Frontal cortex (tissue), 4 donors: ENCODE data around the gene MRC1. TPM values are rescaled to one million over a fixed set of nuclear protein-coding genes. Genes with fewer than 3 reads are reported as not detected.

Source experiments
- DNase-seq, 2 donors: peaks; one replicate each; pipeline ENCODE4 v3.0.0; 2012; ENCODE audit warnings: low spot score in 2 of 2
- FAIRE-seq: peaks from 2 replicates; lab custom pipeline; 2012; peaks lifted over from hg19 to GRCh38; lab: Jason Lieb, UNC
- total RNA-seq: library from RNA; depleted of rRNA; stranded (reverse); fragments of >200 nt; gene quantifications from one replicate; pipeline ENCODE4 v1.2.3, GENCODE V29; 2014
- donor health status: control.
- donor health status: control.
- donor health status: control.

MRC1 gene
- total RNA-seq, 1 donor from 2014 or later, result 3.7 TPM

- FAIRE-seq (no peak), DNase-seq (no peak)
Observed at GRCh38 chr10:17836942-17837341, 27.8 kb downstream of the MRC1 start.

- DNase-seq (no peak), FAIRE-seq (no peak)
Observed at GRCh38 chr10:17838080-17838648, 29.0 kb downstream of the MRC1 start.

GRCh38 chr10:17841050-17841449, 31.9 kb downstream of the MRC1 start:
- FAIRE-seq, result no peak

GRCh38 chr10:17842641-17843040, 33.5 kb downstream of the MRC1 start:
- DNase-seq (no peak), FAIRE-seq (no peak)

More at GRCh38 chr10:17841050-17841449, 31.9 kb downstream of the MRC1 start:
- DNase-seq, result no peak

- peak; percentile 42 for FAIRE-seq
- no peak for DNase-seq
Observed at GRCh38 chr10:17847585-17848296, 38.6 kb downstream of the MRC1 start.

- FAIRE-seq (no peak), DNase-seq (no peak)
Observed at GRCh38 chr10:17848646-17849045, 39.5 kb downstream of the MRC1 start.

GRCh38 chr10:17850501-17850900, 41.4 kb downstream of the MRC1 start:
- FAIRE-seq (no peak), DNase-seq (no peak)

GRCh38 chr10:17851611-17852010, 42.5 kb downstream of the MRC1 start:
- DNase-seq (no peak), FAIRE-seq (no peak)

GRCh38 chr10:17854044-17854652, 45.0 kb downstream of the MRC1 start:
- no peak for FAIRE-seq
- DNase-seq, result no peak

- no peak for FAIRE-seq
- no peak for DNase-seq
Observed at GRCh38 chr10:17857040-17857439, 47.9 kb downstream of the MRC1 start.

GRCh38 chr10:17859492-17860156, 50.5 kb downstream of the MRC1 start:
- FAIRE-seq, result no peak
- no peak for DNase-seq

- FAIRE-seq, result no peak
- no peak for DNase-seq
Observed at GRCh38 chr10:17861760-17862159, 52.6 kb downstream of the MRC1 start.

GRCh38 chr10:17865351-17865750, 56.2 kb downstream of the MRC1 start:
- FAIRE-seq, result no peak
- DNase-seq, result no peak

GRCh38 chr10:17866346-17866745, 57.2 kb downstream of the MRC1 start:
- DNase-seq (no peak), FAIRE-seq (no peak)

- FAIRE-seq (no peak), DNase-seq (no peak)
Observed at GRCh38 chr10:17867056-17867455, 57.9 kb downstream of the MRC1 start.

GRCh38 chr10:17871036-17871435, 61.9 kb downstream of the MRC1 start:
- DNase-seq (no peak), FAIRE-seq (no peak)

GRCh38 chr10:17872191-17873091, 63.3 kb downstream of the MRC1 start:
- no peak for FAIRE-seq

GRCh38 chr10:17873946-17874345, 64.8 kb downstream of the MRC1 start:
- no peak for FAIRE-seq
- no peak for DNase-seq

More at GRCh38 chr10:17872191-17873091, 63.3 kb downstream of the MRC1 start:
- DNase-seq, result no peak

- no peak for FAIRE-seq
Observed at GRCh38 chr10:17877121-17877520, 68.0 kb downstream of the MRC1 start.

GRCh38 chr10:17878896-17879295, 69.7 kb downstream of the MRC1 start:
- FAIRE-seq, result no peak
- no peak for DNase-seq

More at GRCh38 chr10:17877121-17877520, 68.0 kb downstream of the MRC1 start:
- DNase-seq, result no peak
